DND-41 (cell line): ENCODE data around the gene ZNF827.

Source experiments
- CTCF ChIP-seq: IDR thresholded peaks from 2 replicates; pipeline ENCODE4 v1.5.1; 2012; ENCODE audit warnings: borderline replicate concordance, low read length, moderate library complexity, mild to moderate bottlenecking; ENCODE audit not compliant: poor library complexity, severe bottlenecking; ENCODE audit errors: extremely low read depth
- EZH2 ChIP-seq: IDR thresholded peaks from 3 replicates; pipeline ENCODE4 v1.6.1; 2012; ENCODE audit warnings: borderline replicate concordance, low read depth, mild to moderate bottlenecking, moderate library complexity, low read length, inconsistent platforms; ENCODE audit not compliant: severe bottlenecking

GRCh38 chr4:145756244-145756643, 182.4 kb downstream of the ZNF827 start:
- TF ChIP-seq EZH2 = no peak
- no peak for TF ChIP-seq CTCF
